Naive B cell (primary cell): ENCODE measurements around the gene TMEM229B. TPM values are rescaled to one million over a fixed set of nuclear protein-coding genes. Genes with fewer than 3 reads are reported as not detected.

Source experiments
- ATAC-seq, 2 donors: fragments of 150-1000 bp; cut with Tn5 transposase; 2 replicates each; pipeline ENCODE4 v1.10.0; 2021; ENCODE audit warnings: low read depth in 2 of 2, mild to moderate bottlenecking in 2 of 2, moderate library complexity in 2 of 2
- DNase-seq: peaks from one replicate; pipeline ENCODE4 v3.0.0; 2022
- H3K27ac Mint-ChIP-seq, 6 donors: one replicate each; pipeline ENCODE4 v1.8.0; 2020 to 2022; ENCODE audit warnings: mild to moderate bottlenecking in 6 of 6, mixed read lengths in 6 of 6, moderate library complexity in 5 of 6, inconsistent platforms in 2 of 6
- H3K27me3 Mint-ChIP-seq, 3 donors: one replicate each; pipeline ENCODE4 v1.8.0; 2021 to 2022; ENCODE audit warnings: mixed read lengths in 3 of 3, mild to moderate bottlenecking in 1 of 3
- H3K36me3 Mint-ChIP-seq, 2 donors: one replicate each; pipeline ENCODE4 v1.8.0; 2020 to 2022; ENCODE audit warnings: mixed read lengths in 2 of 2, inconsistent platforms in 1 of 2, mild to moderate bottlenecking in 1 of 2
- H3K4me1 Mint-ChIP-seq, 3 donors: one replicate each; pipeline ENCODE4 v1.8.0; 2020 to 2022; ENCODE audit warnings: mixed read lengths in 3 of 3, inconsistent platforms in 1 of 3, mild to moderate bottlenecking in 1 of 3, moderate library complexity in 1 of 3
- H3K4me3 Mint-ChIP-seq, 8 donors: one replicate each; pipeline ENCODE4 v1.8.0; 2020 to 2022; ENCODE audit warnings: mild to moderate bottlenecking in 8 of 8, mixed read lengths in 8 of 8, moderate library complexity in 8 of 8, inconsistent platforms in 2 of 8
- H3K9me3 Mint-ChIP-seq, 7 donors: one replicate each; pipeline ENCODE4 v1.8.0; 2020 to 2022; ENCODE audit warnings: mixed read lengths in 7 of 7, mild to moderate bottlenecking in 5 of 7, inconsistent platforms in 2 of 7, moderate library complexity in 1 of 7
- polyA plus RNA-seq, 6 donors: library from polyadenylated mRNA; unstranded; fragments of 300-500 nt; fragmentation: Illumina TruSeq; gene quantifications; one replicate each; pipeline ENCODE4 v1.2.3, GENCODE V29; 2021; ENCODE audit warnings: low read depth in 6 of 6

TMEM229B gene
- 10 to 100 TPM in 2 of 6 donors, 1 to 10 TPM in 4; 5.5 to 15.8 (median 8.7) TPM for polyA plus RNA-seq

DNA sequence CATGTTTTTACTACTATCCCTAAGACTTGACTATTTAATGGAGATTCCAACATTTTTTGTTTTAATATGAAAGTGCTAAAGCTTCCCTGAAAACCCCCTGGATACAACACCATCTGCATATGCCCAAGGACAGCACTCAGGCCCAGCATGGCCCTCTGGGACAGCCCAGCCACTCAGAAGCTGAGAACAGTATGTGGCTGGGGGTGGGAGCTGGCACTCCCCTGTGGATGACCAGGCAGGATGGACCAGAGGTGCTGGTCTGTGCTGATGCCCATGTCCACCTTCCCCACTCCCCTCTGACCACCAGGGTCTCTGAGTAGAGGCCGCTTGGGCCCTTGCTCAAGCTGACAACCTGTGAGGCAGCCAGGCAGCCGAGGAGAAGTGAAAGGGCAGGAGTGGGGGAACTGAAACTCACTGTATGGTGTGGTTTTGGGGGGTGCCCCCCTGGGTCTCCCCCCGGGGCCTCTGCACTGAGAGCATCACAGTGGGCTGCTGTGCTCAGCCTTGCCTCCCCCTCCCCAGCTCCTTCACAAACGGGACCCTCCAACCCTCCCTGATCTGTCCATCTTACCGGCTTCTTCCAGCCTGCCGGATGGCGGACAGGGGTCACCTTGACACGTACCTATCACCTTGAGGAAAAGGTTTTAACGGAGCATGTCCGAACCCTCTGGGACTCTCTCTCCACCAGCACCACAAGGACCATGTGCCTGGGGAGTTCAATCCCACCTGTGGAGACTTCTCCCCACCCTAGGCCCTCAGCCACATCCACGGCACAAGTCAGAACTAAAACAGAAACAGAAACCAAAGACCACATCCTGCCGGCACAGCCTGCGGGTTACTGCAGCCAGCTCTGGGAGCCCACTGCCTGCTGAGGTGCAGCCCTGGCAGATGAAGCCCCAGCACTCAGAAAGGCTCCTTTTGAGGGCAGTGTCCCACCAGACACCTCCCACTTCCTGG is at the start of gene TMEM229B:
TSS of gene TMEM229B (minus strand) at position 785 of the 957 bp plus-strand sequence. CDS start 14,798 bp downstream, outside the sequence.
- Mint-ChIP-seq H3K27ac (peak within 1 kb of the TSS; percentile 97 to 100 (median 99)), H3K36me3 (peaks cover 5 to 15% of the 10 kb centered on the region in 2 donors), H3K4me1 (peaks cover 70 to 93% (median 78%) of the 10 kb centered on the region in 3 donors), H3K4me3 (peak within 1 kb of the TSS; percentile 78 to 95 (median 88)), H3K9me3 (peaks cover 0 to 10% (median 7%) of the 10 kb centered on the region in 7 donors), H3K27me3 (no peaks in the 10 kb centered on the region)
- ATAC-seq (peak; percentile 87 to 88), DNase-seq (peak; percentile 95)

- no peak overlapping the region for H3K27ac Mint-ChIP-seq
These were observed 49.2 kb upstream of the TMEM229B start for GRCh38 chr14:67537736-67538135.

DNA sequence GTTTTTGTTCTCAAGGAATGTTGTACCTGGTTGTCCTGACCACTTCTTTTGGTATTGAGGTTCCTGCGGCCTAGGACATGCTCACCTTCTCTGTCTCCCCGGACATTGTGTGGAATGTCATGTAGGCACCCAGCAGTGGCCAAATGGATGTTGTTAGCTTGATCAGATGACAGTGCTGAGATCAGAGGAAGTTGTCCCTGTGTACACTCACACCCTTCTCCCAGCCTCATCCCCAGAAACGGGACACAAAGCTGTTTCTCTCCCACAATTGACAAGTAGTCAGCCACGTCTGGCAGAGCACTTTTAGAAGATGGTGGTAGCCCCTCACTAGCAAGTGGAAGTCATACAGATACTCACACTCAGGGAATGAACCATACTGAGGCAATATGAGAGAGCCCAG is 47.6 kb upstream of the TMEM229B start:
- Mint-ChIP-seq H3K27me3 (peaks cover 14 to 35% (median 27%) of the 10 kb centered on the region in 3 donors), H3K9me3 (no peaks in the 10 kb centered on the region), H3K36me3 (no peaks in the 10 kb centered on the region), H3K4me1 (peaks cover 12 to 27% (median 13%) of the 10 kb centered on the region in 3 donors), H3K27ac (no peak overlapping the region), H3K4me3 (no peak overlapping the region)
- no peak for DNase-seq
- no peak for ATAC-seq

More at GRCh38 chr14:67537736-67538135, 49.2 kb upstream of the TMEM229B start:
- Mint-ChIP-seq H3K4me3 (no peak overlapping the region), H3K4me1 (peaks cover 14 to 29% (median 19%) of the 10 kb centered on the region in 3 donors), H3K27me3 (peaks cover 29 to 40% (median 32%) of the 10 kb centered on the region in 3 donors), H3K9me3 (no peaks in the 10 kb centered on the region), H3K36me3 (peaks cover 0 to 7% of the 10 kb centered on the region in 2 donors)
- DNase-seq (no peak), ATAC-seq (no peak)

- DNase-seq: no peak
- ATAC-seq: no peak
- Mint-ChIP-seq H3K4me3 (peak overlapping the region; percentile 65 to 87 (median 74)), H3K4me1 (peaks cover 10 to 26% (median 12%) of the 10 kb centered on the region in 3 donors), H3K36me3 (no peaks in the 10 kb centered on the region), H3K9me3 (peaks cover 0 to 2% (median 0%) of the 10 kb centered on the region in 7 donors), H3K27me3 (peaks cover 26 to 48% (median 27%) of the 10 kb centered on the region in 3 donors), H3K27ac (no peak overlapping the region)
These were observed 45.2 kb upstream of the TMEM229B start for GRCh38 chr14:67533754-67534085.

- Mint-ChIP-seq H3K36me3 (no peaks in the 10 kb centered on the region), H3K27ac (no peak within 1 kb of the TSS)
- DNase-seq: no peak
These were observed 44.7 kb upstream of the TMEM229B start, which contains the start of gene PLEKHH1 for GRCh38 chr14:67532998-67533753. Gene PLEKHH1 (plus strand): TSS chr14:67533290. CDS start chr14:67541868, 8,578 bp downstream.

GRCh38 chr14:67532606-67532997 is 44.1 kb upstream of the TMEM229B start:
- no peak overlapping the region for H3K27ac Mint-ChIP-seq
- peak overlapping the region; percentile 59 to 81 (median 74) for H3K4me3 Mint-ChIP-seq
- peaks cover 0 to 2% (median 0%) of the 10 kb centered on the region in 7 donors for H3K9me3 Mint-ChIP-seq
- H3K4me1 Mint-ChIP-seq: peaks cover under 1 to 15% (median 4%) of the 10 kb centered on the region in 3 donors
- H3K36me3 Mint-ChIP-seq: no peaks in the 10 kb centered on the region
- ATAC-seq (no peak), DNase-seq (no peak)
- H3K27me3 Mint-ChIP-seq: peaks cover 30 to 53% (median 34%) of the 10 kb centered on the region in 3 donors

More at GRCh38 chr14:67532998-67533753, 44.7 kb upstream of the TMEM229B start, which contains the start of gene PLEKHH1:
- peaks cover 30 to 53% (median 32%) of the 10 kb centered on the region in 3 donors for H3K27me3 Mint-ChIP-seq
- peaks cover 0 to 2% (median 0%) of the 10 kb centered on the region in 7 donors for H3K9me3 Mint-ChIP-seq
- ATAC-seq: peak; percentile 70 to 73
- peak within 1 kb of the TSS; percentile 72 to 87 (median 76) for H3K4me3 Mint-ChIP-seq
- H3K4me1 Mint-ChIP-seq: peaks cover 6 to 21% (median 10%) of the 10 kb centered on the region in 3 donors

DNA sequence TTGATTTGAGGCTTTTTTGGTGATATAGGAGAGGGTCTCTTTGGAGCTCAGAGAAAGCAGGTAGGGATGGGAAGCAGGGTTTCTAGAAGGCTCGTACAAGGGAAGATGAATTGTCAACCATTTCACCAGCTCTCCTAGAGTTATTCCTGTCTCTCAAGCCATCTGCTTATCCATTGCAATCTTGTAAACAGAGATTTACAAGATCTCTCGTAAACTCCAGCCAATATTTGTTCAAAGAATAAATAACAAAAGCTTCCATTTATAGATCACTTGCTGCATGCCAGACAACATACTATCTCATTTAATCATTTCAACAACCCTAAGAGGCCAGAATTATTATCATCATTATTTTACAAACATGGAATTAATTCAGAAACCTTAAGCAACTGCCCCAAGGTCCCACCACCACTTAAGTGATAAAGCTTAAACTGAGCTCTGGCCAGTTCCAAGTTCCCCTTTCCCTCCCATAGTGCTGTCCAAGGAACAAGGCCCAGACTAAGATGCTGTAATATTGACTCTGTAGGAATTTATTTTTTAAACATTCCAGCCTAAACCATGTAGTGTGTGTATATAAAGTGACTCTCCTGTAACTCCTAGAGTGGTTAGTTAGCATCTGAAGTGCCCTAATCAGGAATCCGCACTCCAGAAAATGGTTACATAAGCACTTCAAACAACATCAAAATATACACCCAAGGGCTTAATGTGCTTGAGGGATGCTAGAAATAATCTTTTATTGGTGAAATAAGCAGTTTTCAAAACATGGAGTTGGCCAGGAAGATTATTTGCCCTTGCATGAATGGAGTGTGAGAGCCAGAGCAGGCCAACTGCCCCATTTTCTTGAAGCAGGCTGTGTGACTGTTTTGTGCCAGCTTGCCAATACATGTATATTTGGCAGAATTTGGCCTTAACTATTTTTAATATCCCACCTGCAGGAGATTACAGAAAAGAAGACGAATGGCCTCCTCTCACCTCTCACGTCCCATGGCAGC is 41.7 kb upstream of the TMEM229B start:
- ATAC-seq (no peak), DNase-seq (no peak)
- H3K4me3 Mint-ChIP-seq: peak overlapping the region in 1 of 8 donors; percentile 21
- peaks cover 42 to 57% (median 42%) of the 10 kb centered on the region in 3 donors for H3K27me3 Mint-ChIP-seq
- no peaks in the 10 kb centered on the region for H3K36me3 Mint-ChIP-seq
- H3K27ac Mint-ChIP-seq: no peak overlapping the region
- peaks cover 0 to 2% (median 0%) of the 10 kb centered on the region in 7 donors for H3K9me3 Mint-ChIP-seq
- H3K4me1 Mint-ChIP-seq: peaks cover 6 to 18% (median 10%) of the 10 kb centered on the region in 3 donors

DNA sequence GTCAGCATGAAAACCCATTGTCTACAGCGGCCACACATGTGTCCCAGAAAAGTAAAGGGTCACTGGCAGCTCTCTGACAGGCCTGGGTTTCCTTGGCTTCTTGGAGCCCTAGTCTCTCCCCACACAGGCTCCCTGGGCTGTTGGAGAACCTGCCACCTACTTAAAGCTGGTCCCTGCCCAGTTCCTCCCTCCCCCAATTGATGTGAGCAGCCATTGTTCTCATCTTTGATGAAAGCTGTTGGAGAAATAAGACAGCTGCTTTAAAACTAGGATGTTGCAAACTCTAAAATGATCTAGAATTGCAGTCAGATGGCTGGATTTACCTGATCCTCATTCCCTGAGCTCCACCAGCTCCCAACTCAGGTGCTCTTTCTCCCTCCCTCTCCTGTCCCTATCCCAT is 39.8 kb upstream of the TMEM229B start:
- H3K4me1 Mint-ChIP-seq: peaks cover 6 to 14% (median 10%) of the 10 kb centered on the region in 3 donors
- ATAC-seq: no peak
- no peak overlapping the region for H3K4me3 Mint-ChIP-seq
- H3K27me3 Mint-ChIP-seq: peaks cover 47 to 63% (median 54%) of the 10 kb centered on the region in 3 donors
- peaks cover 0 to 2% (median 0%) of the 10 kb centered on the region in 7 donors for H3K9me3 Mint-ChIP-seq
- no peaks in the 10 kb centered on the region for H3K36me3 Mint-ChIP-seq
- no peak for DNase-seq
- H3K27ac Mint-ChIP-seq: peak overlapping the region in 1 of 6 donors; percentile 76

GRCh38 chr14:67527756-67528155 is 39.2 kb upstream of the TMEM229B start:
- no peak for DNase-seq
- Mint-ChIP-seq H3K9me3 (peaks cover 0 to 2% (median 0%) of the 10 kb centered on the region in 7 donors), H3K4me3 (no peak overlapping the region), H3K36me3 (no peaks in the 10 kb centered on the region), H3K27ac (no peak overlapping the region), H3K27me3 (peaks cover 47 to 66% (median 55%) of the 10 kb centered on the region in 3 donors), H3K4me1 (peaks cover 6 to 14% (median 10%) of the 10 kb centered on the region in 3 donors)
- ATAC-seq: no peak

DNA sequence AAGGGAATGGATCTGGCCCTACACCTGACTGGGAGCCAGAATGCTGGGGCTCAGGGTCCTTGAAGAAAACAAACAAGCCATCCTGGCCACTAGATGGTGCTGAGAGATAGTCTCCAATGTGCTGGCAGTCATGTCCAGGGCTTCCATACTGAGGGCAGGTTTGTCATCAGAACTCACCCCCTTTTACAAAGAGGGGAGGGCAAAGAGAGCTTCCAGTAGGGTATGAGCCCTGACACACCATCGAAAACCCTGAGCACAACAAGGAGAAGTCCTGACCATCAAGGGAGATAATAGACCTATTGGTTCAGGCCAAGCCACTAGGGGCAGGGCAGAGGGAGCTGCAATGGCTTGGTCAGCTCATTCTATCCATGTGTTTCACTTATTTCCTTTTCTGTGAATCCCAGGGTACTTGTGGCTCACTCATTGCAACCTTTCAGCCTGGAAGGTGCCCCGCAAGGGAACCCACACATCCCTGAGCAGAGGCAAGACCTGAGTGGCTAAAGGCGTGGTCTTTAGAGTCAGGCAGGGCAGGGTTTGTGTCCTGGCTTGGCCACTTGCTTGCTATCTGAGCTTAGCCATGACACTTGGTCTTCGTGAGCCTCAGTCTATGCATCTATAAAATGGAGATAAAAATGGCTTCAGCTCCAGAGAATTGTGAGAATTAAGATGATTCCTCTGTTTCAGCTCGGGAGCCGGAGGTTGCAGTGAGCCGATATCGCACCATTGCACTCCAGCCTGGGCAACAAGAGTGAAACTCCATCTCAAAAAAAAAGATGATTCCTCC is 38.3 kb upstream of the TMEM229B start:
- peaks cover 44 to 68% (median 56%) of the 10 kb centered on the region in 3 donors for H3K27me3 Mint-ChIP-seq
- peaks cover 6 to 7% (median 6%) of the 10 kb centered on the region in 3 donors for H3K4me1 Mint-ChIP-seq
- no peak for DNase-seq
- H3K9me3 Mint-ChIP-seq: peaks cover 0 to 2% (median 0%) of the 10 kb centered on the region in 7 donors
- H3K27ac Mint-ChIP-seq: peak overlapping the region in 1 of 6 donors; percentile 36
- no peaks in the 10 kb centered on the region for H3K36me3 Mint-ChIP-seq
- no peak overlapping the region for H3K4me3 Mint-ChIP-seq
- peak; percentile 58 to 74 for ATAC-seq

GRCh38 chr14:67526181-67526580 is 37.7 kb upstream of the TMEM229B start:
- H3K27ac Mint-ChIP-seq: no peak overlapping the region

More at GRCh38 chr14:67526181-67526580, 37.7 kb upstream of the TMEM229B start:
- peaks cover 0 to 2% (median 0%) of the 10 kb centered on the region in 7 donors for H3K9me3 Mint-ChIP-seq
- no peaks in the 10 kb centered on the region for H3K36me3 Mint-ChIP-seq
- ATAC-seq (no peak), DNase-seq (no peak)
- peaks cover 6 to 7% (median 6%) of the 10 kb centered on the region in 3 donors for H3K4me1 Mint-ChIP-seq
- peaks cover 43 to 74% (median 63%) of the 10 kb centered on the region in 3 donors for H3K27me3 Mint-ChIP-seq
- H3K4me3 Mint-ChIP-seq: no peak overlapping the region
